Measurements from ENCODE around the gene TFF1. TPM values are rescaled to one million over a fixed set of nuclear protein-coding genes. Genes with fewer than 3 reads are reported as not detected.

The TFF1 gene
- total RNA-seq (2021) (2.2 and 5.7 TPM in 2 replicates), Bru-seq, nascent RNA (percentile 25 among the genes with signal in this experiment), BruChase-seq, experiment 1, labeled RNA remaining after a 2-hour chase (percentile 32 among the genes with signal in this experiment), BruChase-seq, experiment 2, labeled RNA remaining after a 6-hour chase (percentile 38 among the genes with signal in this experiment)
- long read RNA-seq = 0 reads

GRCh38 chr21:42366292-42367010, at the start of gene TFF1:
Gene TFF1, minus strand, starts transcription at chr21:42366535. Its CDS starts 40 bp downstream, at chr21:42366495.
- no peaks in the 10 kb centered on the region for H3K79me2 ChIP-seq (ENCODE audit: low read depth)
- no peaks in the 10 kb centered on the region for H4K20me1 ChIP-seq (ENCODE audit: insufficient read depth)
- H3K27me3 ChIP-seq (ENCODE audit: insufficient read depth, low read depth) = no peaks in the 10 kb centered on the region
- TF ChIP-seq EZH2 (IDR thresholded peaks at IDR 0.05; ENCODE audit: low read depth) (no peak), CTCF (conservative IDR thresholded peaks at IDR 0.05) (no peak)
- ChIA-PET POLR2A (ENCODE audit: unreplicated experiment) (no interaction called here), CTCF (interaction anchor here (0.5 to 0.9 kb wide), 3 partner anchors 15 to 754 kb away, joined by 3 to 7 read pairs (median 4); no protein-coding TSS in a partner anchor)
- no peak within 1 kb of the TSS for H3K4me3 ChIP-seq
- H3K9me3 ChIP-seq (ENCODE audit: insufficient read depth, low read depth) = no peaks in the 10 kb centered on the region
- H3K9me2 ChIP-seq (ENCODE audit: insufficient read depth) = no peaks in the 10 kb centered on the region
- BruUV-seq (replicated peaks) = no TSS peak
- H3F3A ChIP-seq (ENCODE audit: insufficient read depth, low read depth) = peaks cover 25% of the 10 kb centered on the region
- DNase-seq = peak; percentile 50 to 87
- H3K4me1 ChIP-seq (replicated peaks; ENCODE audit: insufficient read depth) = peaks cover 47% of the 10 kb centered on the region
- no peak within 1 kb of the TSS for H2AFZ ChIP-seq
- H3K27ac ChIP-seq = peak within 1 kb of the TSS; percentile 81
- intact Hi-C loops (cut with micrococcal nuclease; ENCODE audit: unreplicated experiment) = no loop called here
- peak within 1 kb of the TSS; percentile 26 for H3K4me2 ChIP-seq
- H3K36me3 ChIP-seq (ENCODE audit: low read depth) = no peaks in the 10 kb centered on the region

GRCh38 chr21:42414928-42415769, 48.8 kb upstream of the TFF1 start:
- DNase-seq = peak; percentile 56 to 65
- no TSS peak for BruUV-seq (replicated peaks)
- Histone ChIP-seq H3K27me3 (ENCODE audit: insufficient read depth, low read depth) (no peaks in the 10 kb centered on the region), H2AFZ (no peak overlapping the region), H3K4me2 (peak overlapping the region; percentile 59; the same call in 1 of the 2 replicates), H3K4me1 (replicated peaks; ENCODE audit: insufficient read depth) (0 out of 2 replicates have a peak, but pooled peaks cover 9% of the 10 kb centered on the region), H3K27ac (no peak overlapping the region), H3K9me2 (ENCODE audit: insufficient read depth) (no peaks in the 10 kb centered on the region), H4K20me1 (ENCODE audit: insufficient read depth) (no peaks in the 10 kb centered on the region), H3K79me2 (ENCODE audit: low read depth) (no peaks in the 10 kb centered on the region), H3K9me3 (ENCODE audit: insufficient read depth, low read depth) (no peaks in the 10 kb centered on the region), H3F3A (ENCODE audit: insufficient read depth, low read depth) (no peaks in the 10 kb centered on the region), H3K36me3 (ENCODE audit: low read depth) (no peaks in the 10 kb centered on the region), H3K4me3 (no peak overlapping the region)
- POLR2A ChIA-PET (ENCODE audit: unreplicated experiment) = no interaction called here
- CTCF ChIA-PET = no interaction called here
- intact Hi-C loops (cut with micrococcal nuclease; ENCODE audit: unreplicated experiment) = no loop called here
- TF ChIP-seq EZH2 (IDR thresholded peaks at IDR 0.05; ENCODE audit: low read depth) (no peak), CTCF (conservative IDR thresholded peaks at IDR 0.05) (no peak)

GRCh38 chr21:42414553-42414927, 48.2 kb upstream of the TFF1 start:
- Histone ChIP-seq H3K27ac (no peak overlapping the region), H3K4me1 (replicated peaks; ENCODE audit: insufficient read depth) (0 out of 2 replicates have a peak, but pooled peaks cover 9% of the 10 kb centered on the region), H3F3A (ENCODE audit: insufficient read depth, low read depth) (no peaks in the 10 kb centered on the region), H3K9me2 (ENCODE audit: insufficient read depth) (no peaks in the 10 kb centered on the region), H2AFZ (no peak overlapping the region), H4K20me1 (ENCODE audit: insufficient read depth) (no peaks in the 10 kb centered on the region), H3K9me3 (ENCODE audit: insufficient read depth, low read depth) (no peaks in the 10 kb centered on the region), H3K4me2 (peak overlapping the region; percentile 59; the same call in 1 of the 2 replicates), H3K4me3 (no peak overlapping the region), H3K36me3 (ENCODE audit: low read depth) (no peaks in the 10 kb centered on the region), H3K79me2 (ENCODE audit: low read depth) (no peaks in the 10 kb centered on the region), H3K27me3 (ENCODE audit: insufficient read depth, low read depth) (no peaks in the 10 kb centered on the region)
- ChIA-PET POLR2A (ENCODE audit: unreplicated experiment) (no interaction called here), CTCF (no interaction called here)
- no peak for TF ChIP-seq CTCF (conservative IDR thresholded peaks at IDR 0.05)
- DNase-seq = no peak
- intact Hi-C loops (cut with micrococcal nuclease; ENCODE audit: unreplicated experiment) = no loop called here
- BruUV-seq (replicated peaks) = no TSS peak
